ENCODE measurements around the gene TAF10.

Gene TAF10

DNA sequence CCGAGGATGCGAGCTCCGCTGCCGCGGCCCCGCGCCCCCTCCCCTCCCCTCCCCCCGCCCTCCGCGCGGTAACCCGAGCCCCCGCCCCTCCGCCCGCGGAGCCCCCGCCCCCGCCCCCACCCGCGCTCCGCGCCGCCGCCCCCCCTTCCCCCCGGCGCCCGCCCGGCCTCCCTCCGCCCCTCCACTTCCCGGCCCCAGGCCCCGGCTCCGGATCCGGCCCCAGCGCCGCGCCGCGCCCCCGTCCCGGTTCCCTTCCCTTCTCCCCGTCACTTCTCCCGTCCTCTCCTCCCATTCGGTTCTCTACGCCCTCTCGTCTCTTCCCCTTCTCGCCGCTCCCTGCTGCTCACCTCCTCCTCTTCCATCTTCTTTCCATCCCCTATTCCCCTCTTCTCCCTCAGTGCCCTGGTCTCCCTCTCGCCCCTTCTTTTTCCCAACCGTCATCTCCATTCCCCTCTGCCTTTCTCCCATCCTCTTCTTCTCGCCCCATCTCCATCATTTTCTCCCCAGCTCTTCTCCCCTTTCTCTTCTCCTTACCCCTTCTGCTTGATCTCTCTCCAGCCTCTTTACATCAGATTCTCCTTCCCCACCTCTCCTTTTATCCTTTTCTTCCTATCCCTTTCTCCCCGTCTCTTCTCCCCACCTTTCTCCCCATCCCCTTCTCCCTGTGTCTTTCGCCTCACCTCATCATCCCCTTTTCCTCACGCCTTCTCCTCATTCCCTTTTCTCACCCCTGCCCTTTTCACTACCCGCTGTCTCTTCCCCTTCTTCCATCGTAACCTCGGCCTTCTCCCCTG lies 44.0 kb upstream of the TAF10 start, which contains the start of gene DCHS1:
Gene DCHS1 (minus strand): TSS at position 20 of the 794 bp plus-strand sequence. CDS start 14,196 bp downstream, outside the sequence.
- no peaks in the 10 kb centered on the region for H3K4me1 ChIP-seq
- H3K27me3 ChIP-seq = peaks cover 6% of the 10 kb centered on the region
- peak; percentile 14 for DNase-seq
- no peaks in the 10 kb centered on the region for H3K36me3 ChIP-seq
- peak within 1 kb of the TSS; percentile 32 for H3K4me3 ChIP-seq (ENCODE audit: low read depth, low read length)
- H3K9me3 ChIP-seq = no peaks in the 10 kb centered on the region
- TF ChIP-seq, protein P1, sequence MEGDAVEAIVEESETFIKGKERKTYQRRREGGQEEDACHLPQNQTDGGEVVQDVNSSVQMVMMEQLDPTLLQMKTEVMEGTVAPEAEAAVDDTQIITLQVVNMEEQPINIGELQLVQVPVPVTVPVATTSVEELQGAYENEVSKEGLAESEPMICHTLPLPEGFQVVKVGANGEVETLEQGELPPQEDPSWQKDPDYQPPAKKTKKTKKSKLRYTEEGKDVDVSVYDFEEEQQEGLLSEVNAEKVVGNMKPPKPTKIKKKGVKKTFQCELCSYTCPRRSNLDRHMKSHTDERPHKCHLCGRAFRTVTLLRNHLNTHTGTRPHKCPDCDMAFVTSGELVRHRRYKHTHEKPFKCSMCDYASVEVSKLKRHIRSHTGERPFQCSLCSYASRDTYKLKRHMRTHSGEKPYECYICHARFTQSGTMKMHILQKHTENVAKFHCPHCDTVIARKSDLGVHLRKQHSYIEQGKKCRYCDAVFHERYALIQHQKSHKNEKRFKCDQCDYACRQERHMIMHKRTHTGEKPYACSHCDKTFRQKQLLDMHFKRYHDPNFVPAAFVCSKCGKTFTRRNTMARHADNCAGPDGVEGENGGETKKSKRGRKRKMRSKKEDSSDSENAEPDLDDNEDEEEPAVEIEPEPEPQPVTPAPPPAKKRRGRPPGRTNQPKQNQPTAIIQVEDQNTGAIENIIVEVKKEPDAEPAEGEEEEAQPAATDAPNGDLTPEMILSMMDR (IDR thresholded peaks at IDR 0.05; ENCODE audit: low read depth, low read length) = no peak

- Histone ChIP-seq H3K27me3 (peaks cover 6% of the 10 kb centered on the region), H3K9me3 (no peaks in the 10 kb centered on the region), H3K4me1 (no peaks in the 10 kb centered on the region), H3K36me3 (no peaks in the 10 kb centered on the region), H3K4me3 (ENCODE audit: low read depth, low read length) (peak overlapping the region; percentile 19; the same call in 1 of the 2 replicates)
- TF ChIP-seq, protein P1 (IDR thresholded peaks at IDR 0.05; ENCODE audit: low read depth, low read length) = no peak
- DNase-seq = peak; percentile 12
Measured at GRCh38 chr11:6655020-6655789, 43.2 kb upstream of the TAF10 start.

DNA sequence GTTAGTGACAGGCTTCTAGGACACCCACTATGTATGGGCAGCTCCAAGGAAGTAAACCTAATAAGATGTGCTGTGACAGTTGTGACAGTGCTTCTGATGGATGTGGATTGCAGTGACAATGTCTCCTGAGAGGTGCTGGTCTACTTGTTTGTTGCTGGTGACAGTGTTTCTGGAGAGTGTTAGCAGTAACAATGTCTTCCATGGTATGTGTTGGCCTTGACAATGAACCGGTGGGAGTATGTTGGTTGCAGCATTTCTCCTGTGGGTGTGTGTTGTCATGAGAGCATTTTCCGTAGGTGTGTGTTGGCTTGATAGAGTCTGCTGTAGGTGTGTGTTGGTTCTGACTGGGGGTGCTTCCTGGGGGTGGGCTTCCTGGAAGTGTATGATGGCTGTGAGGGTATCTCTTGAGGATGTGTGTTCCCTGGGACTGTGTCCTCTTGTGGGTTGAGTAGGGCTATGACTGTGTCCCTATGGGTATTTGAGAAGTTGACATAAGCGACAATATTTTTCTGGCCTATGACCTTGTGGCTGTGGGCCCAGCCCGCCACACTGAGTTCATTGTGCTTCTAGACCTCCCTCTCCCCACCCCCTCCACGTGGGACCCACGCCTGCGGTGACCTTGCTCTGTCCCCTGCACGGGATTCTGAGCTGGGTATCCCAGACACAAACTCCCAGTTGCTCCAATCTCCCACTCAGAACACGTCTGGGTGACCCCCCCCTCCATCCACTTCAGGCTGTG lies 42.4 kb upstream of the TAF10 start:
- Histone ChIP-seq H3K4me3 (ENCODE audit: low read depth, low read length) (peak overlapping the region; percentile 19; the same call in 1 of the 2 replicates), H3K9me3 (no peaks in the 10 kb centered on the region), H3K4me1 (no peaks in the 10 kb centered on the region), H3K36me3 (no peaks in the 10 kb centered on the region), H3K27me3 (peaks cover 6% of the 10 kb centered on the region)
- DNase-seq = no peak
- TF ChIP-seq, protein P1 (IDR thresholded peaks at IDR 0.05; ENCODE audit: low read depth, low read length) = no peak

- H3K4me3 ChIP-seq (ENCODE audit: low read depth, low read length) = no peak overlapping the region
- no peaks in the 10 kb centered on the region for H3K4me1 ChIP-seq
- peaks cover 6% of the 10 kb centered on the region for H3K27me3 ChIP-seq
- TF ChIP-seq, protein P1 (IDR thresholded peaks at IDR 0.05; ENCODE audit: low read depth, low read length) = no peak
- H3K9me3 ChIP-seq = no peaks in the 10 kb centered on the region
- no peak for DNase-seq
- H3K36me3 ChIP-seq = no peaks in the 10 kb centered on the region
Measured at GRCh38 chr11:6653656-6654055, 41.6 kb upstream of the TAF10 start.

- TF ChIP-seq, protein P1 (IDR thresholded peaks at IDR 0.05; ENCODE audit: low read depth, low read length) = no peak
- Histone ChIP-seq H3K27me3 (peaks cover 6% of the 10 kb centered on the region), H3K4me3 (ENCODE audit: low read depth, low read length) (no peak overlapping the region), H3K36me3 (no peaks in the 10 kb centered on the region), H3K4me1 (no peaks in the 10 kb centered on the region), H3K9me3 (no peaks in the 10 kb centered on the region)
- DNase-seq = no peak
Measured at GRCh38 chr11:6653097-6653496, 41.1 kb upstream of the TAF10 start.

Data from BE2C (cell line).